Panc1 (cell line): Measurements from ENCODE around the gene DLG5. TPM values are rescaled to one million over a fixed set of nuclear protein-coding genes. Genes with fewer than 3 reads are reported as not detected.

ENCODE experiments used
- ATAC-seq: fragments of 200-7000 bp; cut with Tn5 transposase; 2 replicates; pipeline ENCODE4 v1.9.1; 2020; ENCODE audit warnings: mild to moderate bottlenecking, moderate library complexity
- BruUV-seq: library from RNA; stranded (reverse); fragments of 400-500 nt; replicated peaks from 2 replicates; lab custom pipeline; 2021; lab: Mats Ljungman, UMichigan
- CTCF ChIA-PET: fragments of 300-600 bp; sonication (Branson Sonifier 250); formaldehyde crosslinking; loops from one replicate; lab custom pipeline; 2022; ENCODE audit warnings: antibody characterized with exemption; lab: Charles Lee
- POLR2A ChIA-PET: fragments of 300-600 bp; sonication (Branson Sonifier 250); formaldehyde crosslinking; loops from one replicate; lab custom pipeline; 2022; ENCODE audit warnings: antibody characterized with exemption; lab: Charles Lee
- DNase-seq: peaks from one replicate; pipeline ENCODE4 v3.0.0-alpha.2; 2010; ENCODE audit warnings: low read depth, low spot score
- H3K27ac ChIP-seq: 2 replicates; pipeline ENCODE4 v1.5.1; 2011; ENCODE audit warnings: mild to moderate bottlenecking, low read length, inconsistent platforms
- H3K27me3 ChIP-seq: fragments of 200-500 bp; sonication (Bioruptor generic); 2 replicates; pipeline ENCODE4 v1.6.0; 2014; ENCODE audit warnings: low read length, inconsistent platforms; ENCODE audit not compliant: control insufficient read depth, insufficient read depth
- H3K36me3 ChIP-seq: fragments of 200-500 bp; sonication (Bioruptor generic); 2 replicates; pipeline ENCODE4 v1.5.1; 2014; ENCODE audit warnings: inconsistent platforms, mild to moderate bottlenecking, low read length, moderate library complexity; ENCODE audit not compliant: control insufficient read depth, insufficient read depth
- H3K4me1 ChIP-seq: 2 replicates; pipeline ENCODE4 v1.5.1; 2011; ENCODE audit warnings: inconsistent platforms, mild to moderate bottlenecking, low read length, moderate library complexity; ENCODE audit not compliant: control insufficient read depth, insufficient read depth
- H3K4me3 ChIP-seq, 2 experiments: 2 replicates each; pipeline ENCODE4 v1.5.1; 2011 to 2012; ENCODE audit warnings: low read depth in 2 of 2, low read length in 2 of 2, mild to moderate bottlenecking in 2 of 2, inconsistent platforms in 1 of 2, moderate library complexity in 1 of 2
- H3K9me3 ChIP-seq: fragments of 200-500 bp; sonication (Bioruptor generic); 2 replicates; pipeline ENCODE4 v1.5.1; 2014; ENCODE audit warnings: low read depth, mild to moderate bottlenecking, inconsistent platforms, low read length, moderate library complexity; ENCODE audit not compliant: control insufficient read depth, insufficient read depth
- POLR2AphosphoS5 ChIP-seq: IDR thresholded peaks from 2 replicates; pipeline ENCODE4 v1.6.1; 2012; ENCODE audit warnings: mild to moderate bottlenecking, low read depth, low read length, moderate library complexity
- SIN3A ChIP-seq: IDR thresholded peaks from 2 replicates; pipeline ENCODE4 v1.6.1; 2012; ENCODE audit warnings: low read depth, mild to moderate bottlenecking, low read length, moderate library complexity, borderline replicate concordance; ENCODE audit not compliant: insufficient read depth
- TCF7L2 ChIP-seq: IDR thresholded peaks from 2 replicates; pipeline ENCODE4 v1.6.1; 2011; ENCODE audit warnings: mild to moderate bottlenecking, low read depth, low read length, inconsistent platforms
- in situ Hi-C: cut with HindIII; loops from 2 replicates; pipeline ENCODE4 v1.10.0; 2016; ENCODE audit warnings: low sequenced_read_pairs, low pct_unique_long_range_greater_than_20kb
- intact Hi-C: fragments of 100-400 bp; cut with micrococcal nuclease; formaldehyde crosslinking; loops from one replicate; pipeline ENCODE4 v1.10.0; 2022; ENCODE audit not compliant: unreplicated experiment
- total RNA-seq: library from RNA; stranded (reverse); gene quantifications from one replicate; pipeline ENCODE4 v1.2.1, GENCODE V29; 2021; ENCODE audit not compliant: unreplicated experiment
- TF ChIP-seq, protein P1 (sequence below): fragments of 450-650 bp; IDR thresholded peaks from 2 replicates; pipeline ENCODE4 v1.5.1; 2017; ENCODE audit warnings: mild to moderate bottlenecking
- TF ChIP-seq, protein P2 (sequence below), 2 experiments: IDR thresholded peaks; 2 replicates each; pipeline ENCODE4 v1.6.1; 2011 to 2012; ENCODE audit warnings: low read depth in 2 of 2, control low read depth in 1 of 2, low read length in 1 of 2, mild to moderate bottlenecking in 1 of 2, moderate library complexity in 1 of 2; ENCODE audit not compliant: insufficient read depth in 1 of 2

DLG5 gene
- total RNA-seq, 1 experiment from 2014 or later, result 85.6 TPM

DNA sequence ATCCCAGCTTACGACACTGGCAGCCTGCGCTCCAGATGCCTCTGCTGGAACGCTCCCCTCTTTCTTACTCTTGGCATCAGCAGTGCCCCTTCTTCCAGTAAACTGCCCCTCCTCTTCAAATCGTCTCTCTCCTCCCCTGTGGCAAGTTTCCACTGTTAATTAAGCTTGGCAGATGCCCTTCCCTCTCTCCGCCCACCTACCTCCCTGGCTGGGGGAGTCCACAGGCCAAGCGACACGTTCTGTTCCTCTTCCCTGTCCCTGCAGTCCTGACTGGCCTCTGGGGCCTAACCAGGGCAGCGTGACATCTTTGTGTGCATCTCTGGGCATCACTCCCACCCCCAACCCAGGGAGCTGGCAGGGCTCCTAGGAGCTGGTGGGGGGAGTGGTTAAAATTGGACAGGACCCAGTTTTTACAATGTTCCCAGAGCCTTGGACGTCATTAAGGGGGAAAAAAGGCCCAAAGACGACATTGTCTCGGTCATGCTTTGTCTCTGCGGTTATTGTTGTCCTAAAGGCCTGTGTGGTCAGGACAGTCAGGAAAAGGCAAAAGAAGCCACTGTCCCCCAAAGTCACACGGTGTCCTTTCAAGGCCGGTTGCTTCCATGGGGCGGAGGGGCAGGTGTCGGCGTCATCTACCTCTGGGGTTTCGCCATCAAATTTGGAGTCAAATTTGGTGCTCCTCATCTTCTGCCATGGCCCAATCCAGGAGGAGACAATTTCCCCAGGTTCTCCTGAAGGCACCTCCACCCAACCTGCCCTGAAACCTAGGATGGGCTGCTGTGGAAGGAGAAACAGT, 54.2 kb downstream of the DLG5 start:
- TF ChIP-seq POLR2AphosphoS5, result no peak
- TF ChIP-seq, protein P1, sequence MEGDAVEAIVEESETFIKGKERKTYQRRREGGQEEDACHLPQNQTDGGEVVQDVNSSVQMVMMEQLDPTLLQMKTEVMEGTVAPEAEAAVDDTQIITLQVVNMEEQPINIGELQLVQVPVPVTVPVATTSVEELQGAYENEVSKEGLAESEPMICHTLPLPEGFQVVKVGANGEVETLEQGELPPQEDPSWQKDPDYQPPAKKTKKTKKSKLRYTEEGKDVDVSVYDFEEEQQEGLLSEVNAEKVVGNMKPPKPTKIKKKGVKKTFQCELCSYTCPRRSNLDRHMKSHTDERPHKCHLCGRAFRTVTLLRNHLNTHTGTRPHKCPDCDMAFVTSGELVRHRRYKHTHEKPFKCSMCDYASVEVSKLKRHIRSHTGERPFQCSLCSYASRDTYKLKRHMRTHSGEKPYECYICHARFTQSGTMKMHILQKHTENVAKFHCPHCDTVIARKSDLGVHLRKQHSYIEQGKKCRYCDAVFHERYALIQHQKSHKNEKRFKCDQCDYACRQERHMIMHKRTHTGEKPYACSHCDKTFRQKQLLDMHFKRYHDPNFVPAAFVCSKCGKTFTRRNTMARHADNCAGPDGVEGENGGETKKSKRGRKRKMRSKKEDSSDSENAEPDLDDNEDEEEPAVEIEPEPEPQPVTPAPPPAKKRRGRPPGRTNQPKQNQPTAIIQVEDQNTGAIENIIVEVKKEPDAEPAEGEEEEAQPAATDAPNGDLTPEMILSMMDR, result no peak
- TF ChIP-seq SIN3A, result no peak
- TF ChIP-seq, protein P2, sequence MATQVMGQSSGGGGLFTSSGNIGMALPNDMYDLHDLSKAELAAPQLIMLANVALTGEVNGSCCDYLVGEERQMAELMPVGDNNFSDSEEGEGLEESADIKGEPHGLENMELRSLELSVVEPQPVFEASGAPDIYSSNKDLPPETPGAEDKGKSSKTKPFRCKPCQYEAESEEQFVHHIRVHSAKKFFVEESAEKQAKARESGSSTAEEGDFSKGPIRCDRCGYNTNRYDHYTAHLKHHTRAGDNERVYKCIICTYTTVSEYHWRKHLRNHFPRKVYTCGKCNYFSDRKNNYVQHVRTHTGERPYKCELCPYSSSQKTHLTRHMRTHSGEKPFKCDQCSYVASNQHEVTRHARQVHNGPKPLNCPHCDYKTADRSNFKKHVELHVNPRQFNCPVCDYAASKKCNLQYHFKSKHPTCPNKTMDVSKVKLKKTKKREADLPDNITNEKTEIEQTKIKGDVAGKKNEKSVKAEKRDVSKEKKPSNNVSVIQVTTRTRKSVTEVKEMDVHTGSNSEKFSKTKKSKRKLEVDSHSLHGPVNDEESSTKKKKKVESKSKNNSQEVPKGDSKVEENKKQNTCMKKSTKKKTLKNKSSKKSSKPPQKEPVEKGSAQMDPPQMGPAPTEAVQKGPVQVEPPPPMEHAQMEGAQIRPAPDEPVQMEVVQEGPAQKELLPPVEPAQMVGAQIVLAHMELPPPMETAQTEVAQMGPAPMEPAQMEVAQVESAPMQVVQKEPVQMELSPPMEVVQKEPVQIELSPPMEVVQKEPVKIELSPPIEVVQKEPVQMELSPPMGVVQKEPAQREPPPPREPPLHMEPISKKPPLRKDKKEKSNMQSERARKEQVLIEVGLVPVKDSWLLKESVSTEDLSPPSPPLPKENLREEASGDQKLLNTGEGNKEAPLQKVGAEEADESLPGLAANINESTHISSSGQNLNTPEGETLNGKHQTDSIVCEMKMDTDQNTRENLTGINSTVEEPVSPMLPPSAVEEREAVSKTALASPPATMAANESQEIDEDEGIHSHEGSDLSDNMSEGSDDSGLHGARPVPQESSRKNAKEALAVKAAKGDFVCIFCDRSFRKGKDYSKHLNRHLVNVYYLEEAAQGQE (IDR thresholded peaks at IDR 0.05; ENCODE audit: insufficient read depth in 1 of 2, low read depth in 2 of 2, low read length in 1 of 2), result no peak
- no peak for TF ChIP-seq TCF7L2
- H3K36me3 ChIP-seq, result no peaks in the 10 kb centered on the region; the same call in 1 of the 2 replicates
- no TSS peak for BruUV-seq
- H3K27ac ChIP-seq, result no peak overlapping the region
- ATAC-seq, result no peak
- no peak for DNase-seq
- CTCF ChIA-PET, result no interaction called here
- H3K27me3 ChIP-seq, result no peaks in the 10 kb centered on the region
- intact Hi-C loops, result no loop called here
- H3K4me1 ChIP-seq, result peaks cover 9% of the 10 kb centered on the region
- no peak overlapping the region for H3K4me3 ChIP-seq
- in situ Hi-C loops, result no loop called here
- POLR2A ChIA-PET, result no interaction called here
- H3K9me3 ChIP-seq, result no peaks in the 10 kb centered on the region

DNA sequence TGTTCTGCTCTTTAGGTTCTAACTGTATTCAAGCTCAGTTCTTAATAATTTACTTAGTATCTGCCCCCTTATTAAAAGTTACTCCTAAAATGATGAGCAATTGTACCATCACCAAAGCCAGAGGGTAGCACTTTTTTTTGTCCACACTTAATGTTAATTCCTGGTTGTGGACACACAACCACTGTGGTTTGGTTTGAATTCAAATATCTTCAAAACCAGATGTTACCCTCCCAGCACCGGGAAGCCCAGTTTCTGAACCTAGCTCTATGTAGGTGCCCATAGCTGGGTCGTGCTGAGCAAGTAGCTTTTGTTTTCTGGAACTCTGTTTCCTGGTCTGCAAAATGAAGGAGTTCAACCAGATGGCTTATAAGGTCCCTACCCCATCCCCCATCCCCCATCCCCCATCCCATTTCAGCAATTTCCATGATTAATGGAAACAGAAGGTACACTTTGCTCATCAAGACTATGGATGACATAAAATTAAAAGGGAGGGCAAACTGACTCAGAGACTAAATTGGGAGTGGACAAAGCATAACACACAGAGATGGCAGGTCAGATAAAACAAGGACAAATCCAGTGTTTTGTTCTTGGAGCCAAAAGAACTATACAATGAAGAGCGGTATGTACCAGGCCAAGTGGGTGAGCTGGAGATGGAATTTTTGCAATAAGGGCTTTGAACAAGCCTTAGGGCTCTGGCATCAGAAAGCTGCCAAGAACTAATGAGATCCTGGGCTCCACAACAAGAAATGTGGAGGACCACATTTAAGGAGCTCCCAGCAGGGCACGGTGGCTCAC, 56.7 kb downstream of the DLG5 start:
- no peaks in the 10 kb centered on the region; the same call in 1 of the 2 replicates for H3K36me3 ChIP-seq
- peaks cover 11% of the 10 kb centered on the region for H3K4me1 ChIP-seq
- in situ Hi-C loops, result no loop called here
- no TSS peak for BruUV-seq
- no peaks in the 10 kb centered on the region for H3K9me3 ChIP-seq
- H3K4me3 ChIP-seq, result no peak overlapping the region
- no peak overlapping the region for H3K27ac ChIP-seq
- DNase-seq (no peak), ATAC-seq (no peak)
- TF ChIP-seq POLR2AphosphoS5 (no peak), SIN3A (no peak), TCF7L2 (no peak)
- TF ChIP-seq, protein P2 (IDR thresholded peaks at IDR 0.05; ENCODE audit: insufficient read depth in 1 of 2, low read depth in 2 of 2, low read length in 1 of 2), result no peak
- TF ChIP-seq, protein P1, result no peak
- H3K27me3 ChIP-seq, result no peaks in the 10 kb centered on the region
- ChIA-PET POLR2A (no interaction called here), CTCF (no interaction called here)
- intact Hi-C loops, result no loop called here
